HepG2 (cell line): ENCODE measurements around the gene IL3RA. TPM values are rescaled to one million over a fixed set of nuclear protein-coding genes. Genes with fewer than 3 reads are reported as not detected.
A peak's percentile ranks its signal among the peaks of the same experiment; 100 is the strongest.

Source experiments
- ATF4 ChIP-seq, 2 experiments: fragments of 450-650 bp in 1 of 2; sonication (generic) in 1 of 2; formaldehyde crosslinking; IDR thresholded peaks; 2 replicates each; pipeline versions ENCODE4 v1.5.0 to v1.8.0; 2020 to 2022; ENCODE audit warnings: mild to moderate bottlenecking in 1 of 2, missing genetic modification reagents in 1 of 2
- GLI4 ChIP-seq: sonication (generic); formaldehyde crosslinking; IDR thresholded peaks from 2 replicates; pipeline ENCODE4 v1.5.1; 2020; ENCODE audit warnings: missing genetic modification reagents, mild to moderate bottlenecking, moderate library complexity, borderline replicate concordance
- MED8 ChIP-seq: sonication (generic); formaldehyde crosslinking; IDR thresholded peaks from 2 replicates; pipeline ENCODE4 v1.8.1; 2023; ENCODE audit warnings: mild to moderate bottlenecking, missing genetic modification reagents; ENCODE audit not compliant: insufficient replicate concordance
- MYNN ChIP-seq: sonication (generic); formaldehyde crosslinking; IDR thresholded peaks from 2 replicates; pipeline ENCODE4 v1.4.0; 2020; ENCODE audit warnings: mild to moderate bottlenecking, low read depth, missing genetic modification reagents
- NKX3-1 ChIP-seq: sonication (generic); formaldehyde crosslinking; IDR thresholded peaks from 2 replicates; pipeline ENCODE4 v1.5.0; 2020; ENCODE audit warnings: missing genetic modification reagents
- RFXAP ChIP-seq: sonication (generic); formaldehyde crosslinking; IDR thresholded peaks from 2 replicates; pipeline ENCODE4 v1.4.0; 2020; ENCODE audit warnings: missing genetic modification reagents, borderline replicate concordance
- SRY ChIP-seq: sonication (generic); formaldehyde crosslinking; IDR thresholded peaks from 2 replicates; pipeline ENCODE4 v1.8.0; 2022; ENCODE audit warnings: mild to moderate bottlenecking, missing genetic modification reagents
- TGIF2 ChIP-seq: IDR thresholded peaks from 2 replicates; pipeline ENCODE4 v1.6.1; 2016; ENCODE audit warnings: control low read depth, missing compliant biosample characterization
- ZFX ChIP-seq: sonication (generic); formaldehyde crosslinking; IDR thresholded peaks from 2 replicates; pipeline ENCODE4 v1.4.0; 2020; ENCODE audit warnings: mild to moderate bottlenecking, low read depth, missing genetic modification reagents, moderate library complexity
- ZKSCAN8 ChIP-seq: IDR thresholded peaks from 2 replicates; pipeline ENCODE4 v1.6.1; 2016; ENCODE audit warnings: borderline replicate concordance, missing genetic modification reagents, missing compliant biosample characterization
- ZNF331 ChIP-seq: sonication (generic); formaldehyde crosslinking; IDR thresholded peaks from 2 replicates; pipeline ENCODE4 v1.4.0; 2020; ENCODE audit warnings: missing genetic modification reagents
- ZNF350 ChIP-seq: sonication (generic); formaldehyde crosslinking; IDR thresholded peaks from 2 replicates; pipeline ENCODE4 v1.4.0; 2020; ENCODE audit warnings: mild to moderate bottlenecking, low read depth, missing genetic modification reagents, borderline replicate concordance
- ZNF431 ChIP-seq: sonication (generic); formaldehyde crosslinking; IDR thresholded peaks from 2 replicates; pipeline ENCODE4 v1.9.0; 2022; ENCODE audit warnings: missing genetic modification reagents, low read depth, mild to moderate bottlenecking, borderline replicate concordance
- ZNF773 ChIP-seq: sonication (generic); formaldehyde crosslinking; IDR thresholded peaks from 2 replicates; pipeline ENCODE4 v1.4.0; 2020; ENCODE audit warnings: missing genetic modification reagents, borderline replicate concordance
- ZNF792 ChIP-seq: IDR thresholded peaks from 2 replicates; pipeline ENCODE4 v1.6.1; 2016
- ZZZ3 ChIP-seq: sonication (generic); formaldehyde crosslinking; IDR thresholded peaks from 2 replicates; pipeline ENCODE4 v1.4.0; 2020; ENCODE audit warnings: missing genetic modification reagents, mild to moderate bottlenecking, borderline replicate concordance
- polyA plus RNA-seq, 8 experiments: library from polyadenylated mRNA; depleted of rRNA in 3 of 8; stranded (reverse) in 7 of 8; unstranded in 1 of 8; fragments of >200 nt; fragmentation: Illumina TruSeq in 4 of 8; extraction: Trizol in 4 of 8; gene quantifications; 2 replicates each; pipeline versions ENCODE4 v1.2.1 to v1.2.3, GENCODE V29; 2011 to 2016; ENCODE audit warnings: low read depth in 4 of 8, missing spikeins in 1 of 8, mixed read lengths in 1 of 8; ENCODE audit not compliant: insufficient read depth in 1 of 8
- total RNA-seq, 5 experiments: library from RNA; depleted of rRNA; stranded (reverse); fragments of >200 nt; fragmentation: Illumina TruSeq; extraction: Trizol; gene quantifications; 2 replicates each; pipeline ENCODE4 v1.2.3, GENCODE V29; 2016; ENCODE audit warnings: low read depth in 1 of 5
- TF ChIP-seq, protein P1 (sequence below): IDR thresholded peaks from 2 replicates; pipeline ENCODE4 v1.6.1; 2016; ENCODE audit warnings: low read depth, control low read depth
- TF ChIP-seq, protein P2 (sequence below): sonication (generic); formaldehyde crosslinking; IDR thresholded peaks from 2 replicates; pipeline ENCODE4 v1.4.0; 2020; ENCODE audit warnings: mild to moderate bottlenecking, missing genetic modification reagents
- TF ChIP-seq, protein P3 (sequence below): sonication (generic); formaldehyde crosslinking; IDR thresholded peaks from 2 replicates; pipeline ENCODE4 v1.5.0; 2020; ENCODE audit warnings: mild to moderate bottlenecking, missing genetic modification reagents
- TF ChIP-seq, protein P4 (sequence below): sonication (generic); formaldehyde crosslinking; IDR thresholded peaks from 2 replicates; pipeline ENCODE4 v1.5.0; 2020; ENCODE audit warnings: missing genetic modification reagents, mild to moderate bottlenecking, borderline replicate concordance

IL3RA gene
- total and polyA plus RNA-seq, 2 of the 13 experiments (the other 11 are each of a cell fraction or from before 2014, with no cell fraction given): not detected

- TF ChIP-seq TGIF2 (peak; percentile 64; the same call in 1 of the 2 replicates), ZNF773 (CRISPR knock-in tag) (0 out of 2 replicates have a peak, but pooled peaks have one; percentile 67), MED8 (CRISPR knock-in tag) (peak; percentile 91), ZNF431 (CRISPR knock-in tag) (no peak), MYNN (CRISPR knock-in tag) (no peak), NKX3-1 (peak; percentile 14; the same call in 1 of the 2 replicates), ZNF792 (CRISPR knock-in tag) (0 out of 2 replicates have a peak, but pooled peaks have one; percentile 14), RFXAP (CRISPR knock-in tag) (peak; percentile 88), ZNF331 (CRISPR knock-in tag) (no peak; the same call in 1 of the 2 replicates), ZZZ3 (CRISPR knock-in tag) (no peak), ZKSCAN8 (CRISPR knock-in tag) (no peak; the same call in 1 of the 2 replicates), SRY (CRISPR knock-in tag) (peak; percentile 95), GLI4 (CRISPR knock-in tag) (peak; percentile 91), ZNF350 (CRISPR knock-in tag) (peak; percentile 61; the same call in 1 of the 2 replicates), ATF4 (CRISPR knock-in tag; IDR thresholded peaks at IDR 0.05) (no peak; a peak in 1 of 4 replicates), ZFX (CRISPR knock-in tag) (peak; percentile 84)
- TF ChIP-seq, protein P1, sequence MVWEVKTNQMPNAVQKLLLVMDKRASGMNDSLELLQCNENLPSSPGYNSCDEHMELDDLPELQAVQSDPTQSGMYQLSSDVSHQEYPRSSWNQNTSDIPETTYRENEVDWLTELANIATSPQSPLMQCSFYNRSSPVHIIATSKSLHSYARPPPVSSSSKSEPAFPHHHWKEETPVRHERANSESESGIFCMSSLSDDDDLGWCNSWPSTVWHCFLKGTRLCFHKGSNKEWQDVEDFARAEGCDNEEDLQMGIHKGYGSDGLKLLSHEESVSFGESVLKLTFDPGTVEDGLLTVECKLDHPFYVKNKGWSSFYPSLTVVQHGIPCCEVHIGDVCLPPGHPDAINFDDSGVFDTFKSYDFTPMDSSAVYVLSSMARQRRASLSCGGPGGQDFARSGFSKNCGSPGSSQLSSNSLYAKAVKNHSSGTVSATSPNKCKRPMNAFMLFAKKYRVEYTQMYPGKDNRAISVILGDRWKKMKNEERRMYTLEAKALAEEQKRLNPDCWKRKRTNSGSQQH (CRISPR knock-in tag): peak; percentile 70; the same call in 1 of the 2 replicates
- TF ChIP-seq, protein P2, sequence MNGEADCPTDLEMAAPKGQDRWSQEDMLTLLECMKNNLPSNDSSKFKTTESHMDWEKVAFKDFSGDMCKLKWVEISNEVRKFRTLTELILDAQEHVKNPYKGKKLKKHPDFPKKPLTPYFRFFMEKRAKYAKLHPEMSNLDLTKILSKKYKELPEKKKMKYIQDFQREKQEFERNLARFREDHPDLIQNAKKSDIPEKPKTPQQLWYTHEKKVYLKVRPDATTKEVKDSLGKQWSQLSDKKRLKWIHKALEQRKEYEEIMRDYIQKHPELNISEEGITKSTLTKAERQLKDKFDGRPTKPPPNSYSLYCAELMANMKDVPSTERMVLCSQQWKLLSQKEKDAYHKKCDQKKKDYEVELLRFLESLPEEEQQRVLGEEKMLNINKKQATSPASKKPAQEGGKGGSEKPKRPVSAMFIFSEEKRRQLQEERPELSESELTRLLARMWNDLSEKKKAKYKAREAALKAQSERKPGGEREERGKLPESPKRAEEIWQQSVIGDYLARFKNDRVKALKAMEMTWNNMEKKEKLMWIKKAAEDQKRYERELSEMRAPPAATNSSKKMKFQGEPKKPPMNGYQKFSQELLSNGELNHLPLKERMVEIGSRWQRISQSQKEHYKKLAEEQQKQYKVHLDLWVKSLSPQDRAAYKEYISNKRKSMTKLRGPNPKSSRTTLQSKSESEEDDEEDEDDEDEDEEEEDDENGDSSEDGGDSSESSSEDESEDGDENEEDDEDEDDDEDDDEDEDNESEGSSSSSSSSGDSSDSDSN (CRISPR knock-in tag): peak; percentile 85
- TF ChIP-seq, protein P3, sequence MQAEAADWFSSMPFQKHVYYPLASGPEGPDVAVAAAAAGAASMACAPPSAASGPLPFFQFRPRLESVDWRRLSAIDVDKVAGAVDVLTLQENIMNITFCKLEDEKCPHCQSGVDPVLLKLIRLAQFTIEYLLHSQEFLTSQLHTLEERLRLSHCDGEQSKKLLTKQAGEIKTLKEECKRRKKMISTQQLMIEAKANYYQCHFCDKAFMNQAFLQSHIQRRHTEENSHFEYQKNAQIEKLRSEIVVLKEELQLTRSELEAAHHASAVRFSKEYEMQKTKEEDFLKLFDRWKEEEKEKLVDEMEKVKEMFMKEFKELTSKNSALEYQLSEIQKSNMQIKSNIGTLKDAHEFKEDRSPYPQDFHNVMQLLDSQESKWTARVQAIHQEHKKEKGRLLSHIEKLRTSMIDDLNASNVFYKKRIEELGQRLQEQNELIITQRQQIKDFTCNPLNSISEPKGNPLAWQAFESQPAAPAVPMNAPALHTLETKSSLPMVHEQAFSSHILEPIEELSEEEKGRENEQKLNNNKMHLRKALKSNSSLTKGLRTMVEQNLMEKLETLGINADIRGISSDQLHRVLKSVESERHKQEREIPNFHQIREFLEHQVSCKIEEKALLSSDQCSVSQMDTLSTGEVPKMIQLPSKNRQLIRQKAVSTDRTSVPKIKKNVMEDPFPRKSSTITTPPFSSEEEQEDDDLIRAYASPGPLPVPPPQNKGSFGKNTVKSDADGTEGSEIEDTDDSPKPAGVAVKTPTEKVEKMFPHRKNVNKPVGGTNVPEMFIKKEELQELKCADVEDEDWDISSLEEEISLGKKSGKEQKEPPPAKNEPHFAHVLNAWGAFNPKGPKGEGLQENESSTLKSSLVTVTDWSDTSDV (CRISPR knock-in tag): no peak
- TF ChIP-seq, protein P4, sequence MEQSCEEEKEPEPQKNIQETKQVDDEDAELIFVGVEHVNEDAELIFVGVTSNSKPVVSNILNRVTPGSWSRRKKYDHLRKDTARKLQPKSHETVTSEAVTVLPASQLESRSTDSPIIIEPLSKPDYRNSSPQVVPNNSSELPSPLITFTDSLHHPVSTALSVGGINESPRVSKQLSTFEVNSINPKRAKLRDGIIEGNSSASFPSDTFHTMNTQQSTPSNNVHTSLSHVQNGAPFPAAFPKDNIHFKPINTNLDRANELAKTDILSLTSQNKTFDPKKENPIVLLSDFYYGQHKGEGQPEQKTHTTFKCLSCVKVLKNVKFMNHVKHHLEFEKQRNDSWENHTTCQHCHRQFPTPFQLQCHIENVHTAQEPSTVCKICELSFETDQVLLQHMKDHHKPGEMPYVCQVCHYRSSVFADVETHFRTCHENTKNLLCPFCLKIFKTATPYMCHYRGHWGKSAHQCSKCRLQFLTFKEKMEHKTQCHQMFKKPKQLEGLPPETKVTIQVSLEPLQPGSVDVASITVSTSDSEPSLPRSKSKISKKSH: no peak
Observed at GRCh38 chrX:1391707-1392375, 55.3 kb downstream of the IL3RA start, which contains the start of gene SLC25A6 (continued).
